ENCODE results near the gene OLFM1. TPM values are rescaled to one million over a fixed set of nuclear protein-coding genes. Genes with fewer than 3 reads are reported as not detected.

The OLFM1 gene
- total RNA-seq, 8 experiments from 2014 or later: 0.58 to 136 (median 50.1) TPM

DNA sequence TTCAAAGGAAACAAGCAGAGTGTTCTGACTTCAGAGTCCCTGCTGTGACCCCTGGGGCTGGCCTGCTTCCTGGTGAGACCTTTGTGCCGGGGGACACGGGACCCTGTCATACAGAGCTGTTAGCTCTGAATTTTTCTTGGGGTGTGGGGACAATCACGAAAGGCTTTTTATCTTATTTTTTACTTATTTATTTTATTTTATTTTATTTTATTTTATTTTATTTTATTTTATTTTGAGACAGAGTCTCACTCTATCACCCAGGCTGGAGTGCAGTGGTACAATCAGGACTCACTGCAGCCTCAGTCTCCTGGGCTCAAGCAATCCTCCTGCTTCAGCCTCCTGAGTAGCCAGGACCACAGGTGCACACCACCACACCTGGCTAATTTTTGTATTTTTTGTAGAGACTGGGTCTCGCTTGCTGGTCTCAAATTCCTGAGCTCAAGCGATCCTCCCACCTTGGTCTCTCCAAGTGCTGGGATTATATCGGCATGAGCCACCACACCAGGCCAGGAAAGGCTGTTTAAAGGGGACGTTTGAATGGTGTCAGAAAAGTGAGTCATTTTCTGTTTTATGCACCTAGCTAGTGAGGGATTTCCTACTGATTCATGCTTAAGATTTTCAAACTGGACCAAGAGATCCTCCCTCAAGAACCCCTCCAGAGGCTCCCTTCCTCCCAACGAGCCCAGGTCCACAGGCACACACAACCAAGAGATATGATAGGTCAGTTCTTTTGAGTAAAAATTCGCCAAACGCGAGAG, 75.7 kb downstream of the OLFM1 start:
- peak in 1 of 8 experiments; percentile 53 for ATAC-seq (replicated peaks in 6 of 8)
- H3K27ac ChIP-seq: no peak overlapping the region
- in situ Hi-C loops (cut with MboI; ENCODE audit: low pct_unique_long_range_greater_than_20kb in 2 of 9, low sequenced_read_pairs in 9 of 9, unreplicated experiment in 9 of 9): no loop called here
- H3K4me1 ChIP-seq (replicated peaks in 1 of 2): peaks cover 20 to 27% of the 10 kb centered on the region in 2 donors
- H3K4me3 ChIP-seq: no peak overlapping the region
- WGBS, 10 experiments: 10 to 88% (median 67%) methylated on average over 2 to 11 of the region's 11 CpGs; no CpG with 5 or more reads in 1 of the 10 experiments

GRCh38 chr9:135164036-135164435, 76.6 kb downstream of the OLFM1 start:
- H3K27ac ChIP-seq: no peak overlapping the region
- no peak for ATAC-seq (replicated peaks in 6 of 8)
- in situ Hi-C loops (cut with MboI; ENCODE audit: low pct_unique_long_range_greater_than_20kb in 2 of 9, low sequenced_read_pairs in 9 of 9, unreplicated experiment in 9 of 9): no loop called here
- peaks cover 28 to 35% of the 10 kb centered on the region in 2 donors for H3K4me1 ChIP-seq (replicated peaks in 1 of 2)
- WGBS, 10 experiments: 50 to 60% methylated on average over 1 of the region's 11 CpGs; no CpG with 5 or more reads in 8 of the 10 experiments
- no peak overlapping the region for H3K4me3 ChIP-seq

GRCh38 chr9:135165003-135165711, 77.7 kb downstream of the OLFM1 start:
- no peak overlapping the region for H3K4me3 ChIP-seq
- in situ Hi-C loops (cut with MboI; ENCODE audit: low pct_unique_long_range_greater_than_20kb in 2 of 9, low sequenced_read_pairs in 9 of 9, unreplicated experiment in 9 of 9): no loop called here
- WGBS, 10 experiments: 8 to 80% (median 54%) methylated on average over 2 to 7 of the region's 18 CpGs; no CpG with 5 or more reads in 3 of the 10 experiments
- H3K4me1 ChIP-seq (replicated peaks in 1 of 2): peaks cover 35 to 36% of the 10 kb centered on the region in 2 donors
- ATAC-seq (replicated peaks in 6 of 8): no peak
- H3K27ac ChIP-seq: no peak overlapping the region

GRCh38 chr9:135165756-135166519, 78.5 kb downstream of the OLFM1 start:
- in situ Hi-C loops (cut with MboI; ENCODE audit: low pct_unique_long_range_greater_than_20kb in 2 of 9, low sequenced_read_pairs in 9 of 9, unreplicated experiment in 9 of 9): no loop called here
- Histone ChIP-seq H3K4me1 (replicated peaks in 1 of 2) (peaks cover 30 to 34% of the 10 kb centered on the region in 2 donors), H3K4me3 (no peak overlapping the region), H3K27ac (no peak overlapping the region)
- 43 to 100% (median 75%) methylated on average over 2 to 18 of the region's 25 CpGs; no CpG with 5 or more reads in 3 of the 10 experiments for WGBS, 10 experiments
- ATAC-seq (replicated peaks in 6 of 8): no peak

DNA sequence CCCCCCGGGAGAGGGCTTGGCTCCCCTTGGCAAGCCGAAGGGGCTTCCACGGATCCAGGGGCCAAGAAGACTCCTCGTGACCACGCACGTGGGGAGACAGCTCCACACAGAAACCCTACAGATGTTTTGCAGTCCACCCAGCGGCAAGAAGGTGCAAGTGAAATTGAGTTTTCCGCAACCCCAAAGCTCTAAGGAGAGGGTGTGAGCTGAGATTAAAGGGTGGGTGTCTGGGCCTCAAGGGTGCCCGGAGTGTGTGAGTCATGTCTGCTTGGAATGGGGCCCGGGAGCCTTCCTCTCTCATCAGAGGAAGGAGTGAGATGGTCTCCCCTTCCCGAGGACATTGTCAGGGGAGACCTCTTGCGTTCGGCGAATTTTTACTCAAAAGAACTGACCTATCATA, 79.1 kb downstream of the OLFM1 start:
- 67 to 100% (median 75%) methylated on average over 1 to 9 of the region's 14 CpGs; no CpG with 5 or more reads in 4 of the 10 experiments for WGBS, 10 experiments
- in situ Hi-C loops (cut with MboI; ENCODE audit: low pct_unique_long_range_greater_than_20kb in 2 of 9, low sequenced_read_pairs in 9 of 9, unreplicated experiment in 9 of 9): no loop called here

GRCh38 chr9:135167356-135167755, 79.9 kb downstream of the OLFM1 start:
- H3K4me3 ChIP-seq: no peak overlapping the region
- H3K4me1 ChIP-seq (replicated peaks in 1 of 2): peaks cover 28 to 31% of the 10 kb centered on the region in 2 donors
- no peak for ATAC-seq (replicated peaks in 6 of 8)
- 27 to 92% (median 69%) methylated on average over 2 to 9 of the region's 12 CpGs; no CpG with 5 or more reads in 6 of the 10 experiments for WGBS, 10 experiments
- peak overlapping the region in 1 of 2 donors; percentile 15 for H3K27ac ChIP-seq
- in situ Hi-C loops (cut with MboI; ENCODE audit: low pct_unique_long_range_greater_than_20kb in 2 of 9, low sequenced_read_pairs in 9 of 9, unreplicated experiment in 9 of 9): no loop called here

More for the DNA sequence above, 79.1 kb downstream of the OLFM1 start:
- H3K4me3 ChIP-seq: no peak overlapping the region
- ATAC-seq (replicated peaks in 6 of 8): no peak
- H3K4me1 ChIP-seq (replicated peaks in 1 of 2): peaks cover 28 to 31% of the 10 kb centered on the region in 2 donors
- no peak overlapping the region for H3K27ac ChIP-seq

DNA sequence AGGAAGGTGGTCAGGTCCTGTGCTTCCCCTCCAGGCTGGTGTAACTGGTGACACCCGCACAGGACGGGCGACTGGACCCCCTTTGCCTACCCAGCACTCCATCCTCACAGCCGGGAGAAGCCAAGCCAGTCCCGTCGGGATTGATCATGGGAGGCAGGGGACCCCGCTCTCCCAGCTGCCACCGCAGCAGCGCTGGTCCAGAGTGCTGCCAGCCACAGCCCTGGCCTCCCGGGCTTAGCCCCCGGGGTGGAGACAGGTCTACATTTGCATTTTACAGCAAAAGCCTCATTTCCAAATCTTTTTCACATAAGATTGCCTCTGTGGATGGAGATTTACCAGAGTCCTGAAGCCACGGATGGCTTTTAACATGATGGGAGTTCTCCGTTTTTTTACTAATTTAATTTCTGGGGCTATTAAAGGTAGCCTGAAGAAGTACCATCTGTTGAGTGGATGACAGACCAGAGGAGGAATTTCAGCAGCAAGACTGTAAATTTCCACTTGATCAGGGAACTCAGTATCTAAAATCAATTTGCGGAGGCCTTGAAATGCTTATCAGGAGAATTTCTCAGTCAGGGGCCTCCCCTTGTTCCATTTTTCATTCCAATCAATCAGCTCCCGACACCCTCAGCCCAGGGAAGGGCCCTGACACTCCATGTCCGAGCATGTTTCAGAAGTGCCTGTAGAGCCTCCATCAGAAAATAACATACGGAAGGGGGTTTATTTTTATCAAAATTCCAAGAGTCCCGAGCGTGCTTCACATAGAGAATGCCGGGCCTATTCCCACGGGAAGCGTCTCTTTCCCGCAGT, 80.6 kb downstream of the OLFM1 start:
- ATAC-seq (replicated peaks in 6 of 8): peak in 5 of 8 experiments; percentile 25 to 73 (median 63)
- Histone ChIP-seq H3K4me1 (replicated peaks in 1 of 2) (peaks cover 28 to 31% of the 10 kb centered on the region in 2 donors), H3K4me3 (no peak overlapping the region), H3K27ac (peak overlapping the region in 1 of 2 donors; percentile 68)
- 0 to 82% (median 45%) methylated on average over 1 to 11 of the region's 23 CpGs; no CpG with 5 or more reads in 1 of the 10 experiments for WGBS, 10 experiments
- in situ Hi-C loops (cut with MboI; ENCODE audit: low pct_unique_long_range_greater_than_20kb in 2 of 9, low sequenced_read_pairs in 9 of 9, unreplicated experiment in 9 of 9): no loop called here

DNA sequence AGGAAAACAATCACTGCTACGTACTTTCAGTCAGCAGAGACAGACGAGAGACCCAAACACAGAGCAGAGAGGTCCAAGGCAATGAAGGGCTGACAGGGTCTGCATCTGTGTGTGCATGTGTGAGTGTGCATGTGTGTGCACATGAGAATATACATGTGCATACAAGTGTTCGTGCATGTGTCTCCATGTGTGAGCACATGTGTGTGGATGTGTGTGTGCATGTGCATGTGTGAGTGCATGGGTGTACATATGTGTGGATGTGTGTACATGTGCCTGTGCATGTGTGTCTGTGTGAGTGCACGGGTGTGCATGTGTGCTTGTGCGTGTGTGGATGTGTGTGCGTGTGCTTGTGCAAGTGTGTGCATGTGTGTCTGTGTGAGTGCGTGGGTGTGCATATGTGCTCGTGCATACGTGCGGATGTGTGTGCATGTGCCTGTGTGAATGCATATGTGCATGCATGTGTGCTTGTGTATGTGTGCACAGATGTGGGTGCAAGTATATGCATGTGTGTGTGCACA, 82.3 kb downstream of the OLFM1 start:
- ATAC-seq (replicated peaks in 6 of 8): no peak
- in situ Hi-C loops (cut with MboI; ENCODE audit: low pct_unique_long_range_greater_than_20kb in 2 of 9, low sequenced_read_pairs in 9 of 9, unreplicated experiment in 9 of 9): no loop called here
- 0 to 72% (median 58%) methylated on average over 1 to 8 of the region's 10 CpGs; no CpG with 5 or more reads in 6 of the 10 experiments for WGBS, 10 experiments
- Histone ChIP-seq H3K4me1 (replicated peaks in 1 of 2) (peaks cover 28 to 33% of the 10 kb centered on the region in 2 donors), H3K4me3 (no peak overlapping the region), H3K27ac (no peak overlapping the region)

DNA sequence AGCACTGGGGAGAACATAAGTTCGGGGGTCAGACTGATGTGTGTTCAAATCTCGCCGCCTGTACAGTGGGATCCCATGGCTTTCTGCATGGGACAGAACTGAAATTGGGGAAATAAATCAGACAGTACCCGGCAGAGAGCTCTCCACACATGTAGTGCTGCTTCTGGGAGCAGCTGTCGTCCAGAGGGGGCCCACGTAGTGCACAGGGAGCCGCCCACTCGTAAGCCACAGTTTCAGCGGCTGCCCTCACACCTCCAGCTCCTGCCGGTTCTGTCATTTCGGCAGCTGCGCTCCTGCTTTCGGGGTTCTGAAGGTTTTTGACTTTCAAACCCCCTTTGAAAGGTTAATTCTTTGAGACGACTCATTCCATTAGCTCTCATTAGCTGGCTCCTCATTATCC, 83.1 kb downstream of the OLFM1 start:
- H3K4me3 ChIP-seq: no peak overlapping the region
- ATAC-seq (replicated peaks in 6 of 8): peak in 3 of 8 experiments; percentile 33 to 50 (median 38)
- in situ Hi-C loops (cut with MboI; ENCODE audit: low pct_unique_long_range_greater_than_20kb in 2 of 9, low sequenced_read_pairs in 9 of 9, unreplicated experiment in 9 of 9): no loop called here
- no peak overlapping the region for H3K27ac ChIP-seq
- WGBS, 10 experiments: 11 to 83% (median 24%) methylated on average over 2 to 7 of the region's 14 CpGs; no CpG with 5 or more reads in 5 of the 10 experiments
- H3K4me1 ChIP-seq (replicated peaks in 1 of 2): peaks cover 28 to 33% of the 10 kb centered on the region in 2 donors

Measured in motor neuron (in vitro differentiated cells).